ENCODE data around the gene TMEM138. TPM values are rescaled to one million over a fixed set of nuclear protein-coding genes. Genes with fewer than 3 reads are reported as not detected.

Gene TMEM138
- total and polyA plus RNA-seq, 2 of the 13 experiments (the other 11 are each of a cell fraction or from before 2014, with no cell fraction given), result 43.5 to 61.0 TPM

- ChIA-PET POLR2A (interaction anchor here (0.8 to 4.3 kb wide), 6 partner anchors 30 to 97 kb away, joined by 3 to 78 read pairs (median 4); partner anchors contain the start of genes CPSF7, CYB561A3, SDHAF2 and TMEM138), CTCF (ENCODE audit: low intra/inter-chr PET ratio, low total read pairs) (interaction anchor here (1.1 kb wide), 1 partner anchor 53 kb away, joined by 4 read pairs; no protein-coding TSS in a partner anchor)
- BruUV-seq (replicated peaks), result TSS peak; percentile 62
- Histone ChIP-seq H3K9ac (ENCODE audit: insufficient read depth, low read depth, low read length) (peak overlapping the region; percentile 100), H3K9me3 (ENCODE audit: low read length) (no peaks in the 10 kb centered on the region), H2AFZ (ENCODE audit: low read length) (no peak overlapping the region), H4K20me1 (ENCODE audit: insufficient read depth, low read length) (peaks cover 25% of the 10 kb centered on the region), H3K4me2 (ENCODE audit: low read depth, low read length) (peak overlapping the region; percentile 88), H3K27ac (ENCODE audit: extremely low read length, insufficient read depth, low read length) (peak overlapping the region; percentile 91), H3K4me1 (ENCODE audit: insufficient read depth, low read length) (peaks cover 75% of the 10 kb centered on the region), H3K79me2 (ENCODE audit: insufficient read depth, low read length) (peaks cover 90% of the 10 kb centered on the region), H3K4me3 (replicated peaks in 1 of 3; ENCODE audit: insufficient read depth in 1 of 3, low read depth in 2 of 3, low read length in 3 of 3) (peak overlapping the region; percentile 95 to 98 (median 96)), H3K36me3 (replicated peaks in 1 of 2; ENCODE audit: control insufficient read depth in 1 of 2, insufficient read depth in 2 of 2, low read length in 2 of 2) (peaks cover 4 to 29% of the 10 kb centered on the region in 2 experiments; a peak in 4 of 5 replicates), H3K27me3 (ENCODE audit: control insufficient read depth in 1 of 2, insufficient read depth in 2 of 2, low read length in 2 of 2) (no peaks in the 10 kb centered on the region; a peak in 1 of 5 replicates)
- intact Hi-C loops (cut with micrococcal nuclease; ENCODE audit: unreplicated experiment), result loop anchor here (10.0 kb wide), 1 partner anchor 78 kb away; no protein-coding TSS in a partner anchor
- FAIRE-seq (peak; percentile 26), DNase-seq (ENCODE audit: low spot score) (peak; percentile 52), ATAC-seq (peak; percentile 27)
- under 1% methylated on average over 24 of the region's 24 CpGs for WGBS (ENCODE audit: low lambda C conversion rate)
- in situ Hi-C loops (cut with HindIII; ENCODE audit: extremely low pct_ligation_motif_present, low pct_unique_long_range_greater_than_20kb), result no loop called here
- no peak for TF ChIP-seq TRIM22 (IDR thresholded peaks at IDR 0.05)
- 0 out of 3 replicates have a peak, but pooled peaks have one; percentile 22 for TF ChIP-seq MXI1 (IDR thresholded peaks at IDR 0.05; ENCODE audit: borderline replicate concordance, low read depth, low read length)
- no peak for TF ChIP-seq MED13 (CRISPR knock-in tag; IDR thresholded peaks at IDR 0.05)
- TF ChIP-seq FOXA1 (IDR thresholded peaks at IDR 0.05), result no peak
- peak; percentile 71 for TF ChIP-seq FOXA1 (CRISPR knock-in tag; IDR thresholded peaks at IDR 0.05)
- 0 out of 2 replicates have a peak, but pooled peaks have one; percentile 13 for TF ChIP-seq ZNF891 (CRISPR knock-in tag; IDR thresholded peaks at IDR 0.05)
- TF ChIP-seq SRSF1 (optimal IDR thresholded peaks at IDR 0.05; ENCODE audit: low read depth, low read length), result peak; percentile 6
- TF ChIP-seq SIX1 (CRISPR knock-in tag; IDR thresholded peaks at IDR 0.05; ENCODE audit: borderline replicate concordance), result 0 out of 2 replicates have a peak, but pooled peaks have one; percentile 2
- TF ChIP-seq, protein P1, sequence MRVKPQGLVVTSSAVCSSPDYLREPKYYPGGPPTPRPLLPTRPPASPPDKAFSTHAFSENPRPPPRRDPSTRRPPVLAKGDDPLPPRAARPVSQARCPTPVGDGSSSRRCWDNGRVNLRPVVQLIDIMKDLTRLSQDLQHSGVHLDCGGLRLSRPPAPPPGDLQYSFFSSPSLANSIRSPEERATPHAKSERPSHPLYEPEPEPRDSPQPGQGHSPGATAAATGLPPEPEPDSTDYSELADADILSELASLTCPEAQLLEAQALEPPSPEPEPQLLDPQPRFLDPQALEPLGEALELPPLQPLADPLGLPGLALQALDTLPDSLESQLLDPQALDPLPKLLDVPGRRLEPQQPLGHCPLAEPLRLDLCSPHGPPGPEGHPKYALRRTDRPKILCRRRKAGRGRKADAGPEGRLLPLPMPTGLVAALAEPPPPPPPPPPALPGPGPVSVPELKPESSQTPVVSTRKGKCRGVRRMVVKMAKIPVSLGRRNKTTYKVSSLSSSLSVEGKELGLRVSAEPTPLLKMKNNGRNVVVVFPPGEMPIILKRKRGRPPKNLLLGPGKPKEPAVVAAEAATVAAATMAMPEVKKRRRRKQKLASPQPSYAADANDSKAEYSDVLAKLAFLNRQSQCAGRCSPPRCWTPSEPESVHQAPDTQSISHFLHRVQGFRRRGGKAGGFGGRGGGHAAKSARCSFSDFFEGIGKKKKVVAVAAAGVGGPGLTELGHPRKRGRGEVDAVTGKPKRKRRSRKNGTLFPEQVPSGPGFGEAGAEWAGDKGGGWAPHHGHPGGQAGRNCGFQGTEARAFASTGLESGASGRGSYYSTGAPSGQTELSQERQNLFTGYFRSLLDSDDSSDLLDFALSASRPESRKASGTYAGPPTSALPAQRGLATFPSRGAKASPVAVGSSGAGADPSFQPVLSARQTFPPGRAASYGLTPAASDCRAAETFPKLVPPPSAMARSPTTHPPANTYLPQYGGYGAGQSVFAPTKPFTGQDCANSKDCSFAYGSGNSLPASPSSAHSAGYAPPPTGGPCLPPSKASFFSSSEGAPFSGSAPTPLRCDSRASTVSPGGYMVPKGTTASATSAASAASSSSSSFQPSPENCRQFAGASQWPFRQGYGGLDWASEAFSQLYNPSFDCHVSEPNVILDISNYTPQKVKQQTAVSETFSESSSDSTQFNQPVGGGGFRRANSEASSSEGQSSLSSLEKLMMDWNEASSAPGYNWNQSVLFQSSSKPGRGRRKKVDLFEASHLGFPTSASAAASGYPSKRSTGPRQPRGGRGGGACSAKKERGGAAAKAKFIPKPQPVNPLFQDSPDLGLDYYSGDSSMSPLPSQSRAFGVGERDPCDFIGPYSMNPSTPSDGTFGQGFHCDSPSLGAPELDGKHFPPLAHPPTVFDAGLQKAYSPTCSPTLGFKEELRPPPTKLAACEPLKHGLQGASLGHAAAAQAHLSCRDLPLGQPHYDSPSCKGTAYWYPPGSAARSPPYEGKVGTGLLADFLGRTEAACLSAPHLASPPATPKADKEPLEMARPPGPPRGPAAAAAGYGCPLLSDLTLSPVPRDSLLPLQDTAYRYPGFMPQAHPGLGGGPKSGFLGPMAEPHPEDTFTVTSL (CRISPR knock-in tag; IDR thresholded peaks at IDR 0.05; ENCODE audit: borderline replicate concordance), result no peak
- TF ChIP-seq FOSL2 (CRISPR knock-in tag; IDR thresholded peaks at IDR 0.05), result no peak
- no peak for TF ChIP-seq ZNF235 (CRISPR knock-in tag; IDR thresholded peaks at IDR 0.05; ENCODE audit: borderline replicate concordance)
- TF ChIP-seq EEA1 (CRISPR knock-in tag; IDR thresholded peaks at IDR 0.05; ENCODE audit: borderline replicate concordance), result 0 out of 2 replicates have a peak, but pooled peaks have one; percentile 6
- TF ChIP-seq FOXK2 (IDR thresholded peaks at IDR 0.05), result peak; percentile 37; the same call in 1 of the 2 replicates
- no peak for TF ChIP-seq ZNF513 (CRISPR knock-in tag; conservative IDR thresholded peaks at IDR 0.05)
- TF ChIP-seq FOXA3 (CRISPR knock-in tag; IDR thresholded peaks at IDR 0.05), result peak; percentile 49; the same call in 1 of the 2 replicates
Measured at GRCh38 chr11:61332281-61332796, 29.8 kb upstream of the TMEM138 start.
